ENCODE data around the gene DISC1. TPM values are rescaled to one million over a fixed set of nuclear protein-coding genes. Genes with fewer than 3 reads are reported as not detected.

DISC1 gene
- total and polyA plus RNA-seq, 2 donors (not counting 3 experiments of a cell fraction or from before 2014, with no cell fraction given) = 3.3 to 14.7 TPM

- no peaks in the 10 kb centered on the region for H4K20me1 ChIP-seq (replicated peaks; ENCODE audit: control insufficient read depth, extremely low read depth, insufficient read depth, low read length)
- H3K4me1 ChIP-seq (ENCODE audit: control insufficient read depth, extremely low read depth, insufficient read depth, low read length) = peaks cover 9% of the 10 kb centered on the region
- FAIRE-seq = no peak
- H3K9me3 ChIP-seq (replicated peaks; ENCODE audit: control insufficient read depth, insufficient read depth, low read length) = no peaks in the 10 kb centered on the region
- H2AFZ ChIP-seq (ENCODE audit: low read depth, low read length) = no peak overlapping the region
- no peak overlapping the region for H3K4me3 ChIP-seq (replicated peaks in 1 of 3; ENCODE audit: insufficient read depth in 1 of 3, low read depth in 1 of 3, low read length in 3 of 3)
- no peak overlapping the region for H3K27ac ChIP-seq (ENCODE audit: insufficient read depth, low read depth, low read length)
- dilution Hi-C loops (cut with MboI; ENCODE audit: extremely low pct_ligation_motif_present, low sequenced_read_pairs) = no loop called here
- ChIA-PET CTCF (interaction anchor here (0.7 to 3.2 kb wide), 3 partner anchors 11 to 86 kb away, joined by 3 to 19 read pairs (median 3); no protein-coding TSS in a partner anchor), POLR2A (no interaction called here)
- H3K79me2 ChIP-seq (ENCODE audit: control insufficient read depth, insufficient read depth, low read length) = no peaks in the 10 kb centered on the region
- DNase-seq (ENCODE audit: low read depth, low spot score) = no peak
- TF ChIP-seq GATA2 (IDR thresholded peaks at IDR 0.05; ENCODE audit: insufficient read depth, insufficient read length, low read depth, low read length) (no peak), CTCF (IDR thresholded peaks at IDR 0.05; ENCODE audit: extremely low read depth in 1 of 2, insufficient read depth in 1 of 2, low read depth in 1 of 2, low read length in 2 of 2) (no peak), MAX (IDR thresholded peaks at IDR 0.05; ENCODE audit: insufficient read depth, insufficient read length) (no peak), MYC (IDR thresholded peaks at IDR 0.05; ENCODE audit: low read depth, low read length) (no peak), POLR2AphosphoS5 (IDR thresholded peaks at IDR 0.05; ENCODE audit: insufficient read depth, low read depth, low read length) (no peak), FOS (IDR thresholded peaks at IDR 0.05; ENCODE audit: borderline replicate concordance, insufficient read depth, low read length) (no peak), POLR2A (IDR thresholded peaks at IDR 0.05; ENCODE audit: low read depth, low read length) (no peak), EZH2 (IDR thresholded peaks at IDR 0.05; ENCODE audit: borderline replicate concordance, low read depth, low read length, severe bottlenecking) (no peak), JUN (IDR thresholded peaks at IDR 0.05; ENCODE audit: borderline replicate concordance, insufficient read depth, insufficient read length, low read depth) (no peak)
- intact Hi-C loops (cut with micrococcal nuclease) = no loop called here
- no peaks in the 10 kb centered on the region for H3K27me3 ChIP-seq (ENCODE audit: control insufficient read depth in 2 of 2, insufficient read depth in 2 of 2, low read length in 2 of 2)
- no TSS peak for BruUV-seq (replicated peaks)
- no peak overlapping the region for H3K4me2 ChIP-seq (ENCODE audit: insufficient read depth, low read length)
- H3K9ac ChIP-seq (replicated peaks; ENCODE audit: extremely low read depth, insufficient read depth, low read length) = no peak overlapping the region
- no peaks in the 10 kb centered on the region for H3K9me1 ChIP-seq (replicated peaks; ENCODE audit: control insufficient read depth, extremely low read depth, insufficient read depth, low read length)
- no peaks in the 10 kb centered on the region for H3K36me3 ChIP-seq (ENCODE audit: control insufficient read depth in 2 of 2, extremely low read depth in 1 of 2, insufficient read depth in 2 of 2, low read length in 2 of 2)
Observed at GRCh38 chr1:231842441-231842840, 215.9 kb downstream of the DISC1 start.
